GM12801 (cell line): ENCODE measurements around the gene ZC2HC1C.

Experiments
- TF ChIP-seq, protein P1 (sequence below): IDR thresholded peaks from one replicate; pipeline ENCODE4 v1.5.1; 2011; ENCODE audit warnings: control low read depth; ENCODE audit not compliant: insufficient read length; ENCODE audit errors: extremely low read depth

ZC2HC1C gene

DNA sequence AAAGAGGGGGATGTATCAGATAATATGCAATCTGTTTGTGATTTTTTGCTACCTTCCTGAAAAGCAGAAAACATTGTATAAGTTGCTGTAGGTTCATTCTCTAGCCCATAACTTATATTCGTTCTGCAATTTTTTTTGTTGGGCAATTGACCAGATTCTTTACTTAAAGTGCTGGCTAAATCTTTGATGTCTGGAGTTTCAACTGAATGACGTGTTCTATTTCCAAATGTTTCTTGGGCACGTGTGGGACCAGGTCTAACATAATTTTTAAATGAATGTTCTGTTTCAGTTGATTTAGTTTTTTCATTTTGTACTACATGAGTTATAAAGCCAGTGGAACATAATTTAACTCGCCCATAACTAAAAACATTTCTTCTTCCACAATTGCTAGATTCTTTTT lies 21.9 kb upstream of the ZC2HC1C start:
- TF ChIP-seq, protein P1, sequence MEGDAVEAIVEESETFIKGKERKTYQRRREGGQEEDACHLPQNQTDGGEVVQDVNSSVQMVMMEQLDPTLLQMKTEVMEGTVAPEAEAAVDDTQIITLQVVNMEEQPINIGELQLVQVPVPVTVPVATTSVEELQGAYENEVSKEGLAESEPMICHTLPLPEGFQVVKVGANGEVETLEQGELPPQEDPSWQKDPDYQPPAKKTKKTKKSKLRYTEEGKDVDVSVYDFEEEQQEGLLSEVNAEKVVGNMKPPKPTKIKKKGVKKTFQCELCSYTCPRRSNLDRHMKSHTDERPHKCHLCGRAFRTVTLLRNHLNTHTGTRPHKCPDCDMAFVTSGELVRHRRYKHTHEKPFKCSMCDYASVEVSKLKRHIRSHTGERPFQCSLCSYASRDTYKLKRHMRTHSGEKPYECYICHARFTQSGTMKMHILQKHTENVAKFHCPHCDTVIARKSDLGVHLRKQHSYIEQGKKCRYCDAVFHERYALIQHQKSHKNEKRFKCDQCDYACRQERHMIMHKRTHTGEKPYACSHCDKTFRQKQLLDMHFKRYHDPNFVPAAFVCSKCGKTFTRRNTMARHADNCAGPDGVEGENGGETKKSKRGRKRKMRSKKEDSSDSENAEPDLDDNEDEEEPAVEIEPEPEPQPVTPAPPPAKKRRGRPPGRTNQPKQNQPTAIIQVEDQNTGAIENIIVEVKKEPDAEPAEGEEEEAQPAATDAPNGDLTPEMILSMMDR: no peak

DNA sequence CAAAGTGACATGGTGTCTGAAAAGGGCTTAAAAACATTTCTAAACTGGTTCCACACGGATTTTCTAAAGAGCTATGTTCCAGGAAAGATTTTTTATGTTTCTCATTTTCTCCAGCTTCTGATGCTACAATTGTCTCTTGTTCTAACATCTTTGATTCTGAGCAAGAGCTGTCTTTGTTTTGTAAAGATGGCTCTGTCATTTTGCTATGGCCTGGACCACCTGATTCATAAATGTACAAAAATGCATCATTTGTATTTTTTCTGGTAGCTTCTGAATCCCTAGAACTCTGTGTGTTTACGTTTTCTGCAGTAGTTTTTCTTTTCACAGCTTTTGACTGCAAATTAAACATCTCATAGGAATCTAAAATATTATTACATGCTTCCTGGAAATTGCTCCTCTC lies 21.3 kb upstream of the ZC2HC1C start:
- TF ChIP-seq, protein P1: no peak

DNA sequence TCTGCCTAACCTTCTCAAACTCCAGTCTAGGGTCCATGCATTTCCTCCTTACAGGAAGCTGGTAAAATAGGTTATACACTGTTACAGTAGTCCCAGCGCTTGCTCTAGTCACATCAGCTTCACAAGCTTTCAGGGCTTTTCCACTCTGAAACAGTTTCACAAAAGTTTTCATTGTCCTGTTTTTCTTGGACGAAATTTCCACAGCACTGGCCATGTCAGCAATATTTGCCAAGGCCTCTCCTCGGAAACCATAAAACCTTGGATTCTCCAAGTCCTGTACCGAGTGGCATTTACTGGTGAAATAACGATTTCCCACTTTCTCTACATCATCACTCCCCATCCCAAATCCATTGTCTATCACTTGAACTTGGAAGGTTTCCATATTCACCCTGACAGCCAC lies 20.3 kb upstream of the ZC2HC1C start:
- TF ChIP-seq, protein P1: no peak

DNA sequence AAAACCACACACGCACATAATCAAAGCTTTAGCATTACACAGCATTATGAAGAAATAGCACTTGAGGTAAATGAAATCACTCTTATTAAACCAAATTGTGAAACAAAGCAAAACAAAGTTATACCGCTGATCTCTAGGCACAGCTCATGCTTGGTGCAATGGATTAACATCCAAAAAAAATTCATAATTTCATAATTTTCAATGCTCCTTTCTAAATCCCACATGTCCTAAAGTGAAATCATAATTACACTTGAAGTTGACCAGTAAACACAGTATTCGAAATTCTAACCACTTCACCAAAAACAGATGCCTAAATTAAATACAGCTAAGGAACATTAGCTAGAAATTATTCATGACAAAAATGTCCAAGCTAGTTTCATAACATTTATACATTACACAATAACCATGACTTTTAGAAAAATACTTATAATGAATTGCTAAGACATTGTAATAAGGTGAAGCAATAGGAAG lies 19.7 kb upstream of the ZC2HC1C start:
- TF ChIP-seq, protein P1: no peak

DNA sequence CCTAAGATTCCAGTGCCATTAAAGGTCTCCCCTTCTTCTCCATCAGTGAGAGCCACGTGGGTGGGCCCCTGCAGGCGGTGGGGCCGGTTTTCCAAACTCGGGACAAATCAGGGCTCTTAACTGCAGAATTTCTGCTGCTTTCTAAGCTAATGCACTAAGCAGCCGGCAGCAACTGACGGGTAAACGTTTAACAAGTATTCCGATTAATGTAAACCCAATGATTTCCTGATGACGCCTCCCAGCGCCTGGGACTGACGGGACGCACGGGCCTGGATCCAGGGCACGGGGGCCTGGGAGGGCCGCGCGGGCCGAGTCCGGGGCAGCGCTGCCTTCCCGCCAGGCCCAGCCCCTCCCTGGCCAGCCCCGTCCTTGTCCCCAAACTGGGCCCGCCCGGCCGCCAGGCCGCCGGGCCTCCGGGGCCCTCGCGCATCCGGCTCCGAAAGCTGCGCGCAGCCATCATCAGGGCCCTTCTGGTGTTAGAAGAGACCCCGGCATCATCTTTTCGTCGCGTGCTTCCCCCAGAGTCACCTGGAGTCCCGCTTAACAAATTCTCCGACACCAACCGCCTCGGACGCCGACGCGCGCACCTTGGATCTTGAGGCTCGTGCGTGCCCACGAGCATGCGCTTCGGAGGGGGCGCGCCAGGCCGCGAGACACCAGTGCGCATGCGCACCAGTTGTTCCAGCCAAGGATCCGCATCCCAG lies 18.4 kb upstream of the ZC2HC1C start, which contains the start of gene MLH3:
TSS of gene MLH3 (minus strand) at position 616 of the 704 bp plus-strand sequence. CDS start 1,812 bp downstream, outside the sequence.
- TF ChIP-seq, protein P1: no peak

DNA sequence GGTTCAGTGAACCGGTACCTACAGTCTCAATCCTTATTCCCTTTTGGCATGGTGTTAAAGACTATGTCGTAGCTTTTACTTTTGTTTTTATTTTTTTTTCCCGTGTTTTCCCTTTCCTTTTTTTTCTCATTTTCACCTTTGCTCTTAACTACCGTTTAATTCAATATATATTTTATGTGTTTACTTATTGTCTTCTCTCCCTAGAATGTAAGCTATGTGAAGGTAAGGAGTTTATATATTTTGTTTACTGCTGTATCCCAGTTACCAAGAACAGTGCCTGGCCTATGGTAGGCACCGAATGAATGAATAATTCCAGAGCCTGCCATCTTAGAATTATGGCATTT lies 17.9 kb upstream of the ZC2HC1C start:
- TF ChIP-seq, protein P1: no peak

DNA sequence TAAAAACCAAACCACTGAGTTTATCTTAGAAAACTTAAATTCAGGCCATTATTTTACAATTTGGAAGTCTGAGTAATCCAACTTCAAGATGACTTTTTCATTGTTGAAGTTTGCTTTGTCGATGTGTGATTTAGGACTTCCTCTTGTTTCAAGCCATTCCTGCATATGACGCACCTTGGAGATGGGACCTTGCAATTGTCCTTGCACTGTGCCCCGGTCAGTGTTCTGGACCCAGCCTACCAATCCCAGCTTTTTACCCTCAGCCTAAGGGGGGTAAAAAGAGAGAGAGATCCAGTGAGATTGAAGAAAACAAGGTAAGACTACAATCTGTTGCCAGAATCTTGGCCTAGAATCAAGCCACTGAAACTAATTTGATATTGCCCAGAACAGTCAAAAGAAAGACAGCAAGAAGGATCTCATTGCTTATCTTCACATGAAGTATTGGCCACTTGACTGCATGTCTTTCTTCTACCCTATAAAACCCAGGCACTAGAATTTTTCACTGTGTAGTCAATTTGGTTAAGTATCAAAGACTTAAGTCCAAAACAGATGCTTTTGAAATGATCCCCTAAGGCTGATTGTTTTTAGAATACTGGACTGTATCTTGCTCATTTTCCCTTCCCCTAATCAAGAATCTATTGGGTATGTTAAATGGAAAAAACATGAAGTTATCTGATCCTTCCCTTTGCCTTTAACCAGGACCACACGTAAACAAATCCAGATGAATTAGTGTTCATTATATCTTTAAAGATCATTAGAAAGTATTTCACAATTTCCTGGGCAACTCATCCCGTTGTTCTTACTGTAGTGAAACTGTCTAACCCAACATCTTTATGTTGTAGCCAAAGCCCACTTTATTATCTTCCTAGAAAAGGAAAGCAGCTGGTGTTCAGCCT lies 15.8 kb upstream of the ZC2HC1C start:
- TF ChIP-seq, protein P1: no peak
